ENCODE data around the gene HSDL1.
A peak's percentile ranks its signal among the peaks of the same experiment; 100 is the strongest.
"Not testable (repeated sequence)": the region's sequence is repeated elsewhere in the genome, so short reads cannot be mapped to it uniquely, and the experiment has no call there.

HSDL1 gene

GRCh38 chr16:84138824-84139627 is 6.0 kb downstream of the HSDL1 start:
- no peak for DNase-seq (ENCODE audit: low read depth in 2 of 2)

- no peak for DNase-seq (ENCODE audit: low read depth in 2 of 2)
Observed at GRCh38 chr16:84138500-84138823, 6.5 kb downstream of the HSDL1 start.

DNA sequence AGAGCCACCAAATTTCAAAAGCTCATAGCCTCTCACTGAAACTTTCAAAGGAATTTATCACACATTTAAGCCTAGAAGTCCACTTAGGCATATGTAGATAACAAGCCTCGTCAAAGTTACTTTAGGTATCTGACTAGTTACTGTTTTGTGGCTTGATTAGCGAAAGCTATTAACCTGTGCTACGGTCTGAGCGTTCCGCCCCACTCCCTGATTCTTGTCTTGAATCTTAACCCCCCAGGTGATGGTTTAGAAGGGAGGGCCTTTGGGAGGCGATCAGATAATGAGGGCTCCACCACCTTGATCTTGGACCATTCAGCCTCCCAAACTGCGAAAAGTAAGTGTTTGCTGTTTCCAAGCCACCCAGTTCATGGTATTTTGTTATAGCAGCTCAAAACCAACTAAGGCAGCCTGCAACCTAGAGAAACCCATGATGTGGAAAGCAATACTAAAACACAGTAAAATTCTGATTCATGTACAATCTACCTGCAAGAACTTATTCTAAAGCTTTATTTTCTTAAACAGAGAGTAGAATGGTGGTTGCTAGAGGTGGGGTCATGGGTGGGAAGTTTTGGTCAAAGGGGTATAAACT is 7.1 kb downstream of the HSDL1 start:
- DNase-seq (ENCODE audit: low read depth in 2 of 2): no peak

DNA sequence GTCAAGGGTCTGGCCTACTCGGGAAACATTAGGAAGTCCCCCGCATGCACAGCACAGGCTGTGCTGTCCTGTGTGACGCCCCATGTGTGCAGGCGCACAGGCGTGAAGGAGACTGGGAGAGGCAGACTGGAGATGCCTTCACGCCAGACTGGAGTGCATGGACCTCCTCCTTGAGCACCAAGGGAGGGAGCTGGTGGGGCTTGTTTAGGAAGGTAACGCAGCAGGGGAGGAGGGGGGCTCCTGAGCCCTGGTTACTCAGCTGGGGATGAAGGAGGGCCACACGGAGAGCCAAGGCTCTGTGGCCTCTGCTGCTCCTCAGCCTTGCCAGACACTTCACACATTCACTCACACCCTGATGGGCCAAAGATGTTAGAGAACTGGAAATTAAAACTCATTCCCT is 7.7 kb downstream of the HSDL1 start:
- no peak for DNase-seq (ENCODE audit: low read depth in 2 of 2)

GRCh38 chr16:84136331-84137125 is 8.4 kb downstream of the HSDL1 start:
- no peak for DNase-seq (ENCODE audit: low read depth in 2 of 2)

GRCh38 chr16:84132527-84133285 is 12.3 kb downstream of the HSDL1 start:
- no peak for DNase-seq (ENCODE audit: low read depth in 2 of 2)

DNA sequence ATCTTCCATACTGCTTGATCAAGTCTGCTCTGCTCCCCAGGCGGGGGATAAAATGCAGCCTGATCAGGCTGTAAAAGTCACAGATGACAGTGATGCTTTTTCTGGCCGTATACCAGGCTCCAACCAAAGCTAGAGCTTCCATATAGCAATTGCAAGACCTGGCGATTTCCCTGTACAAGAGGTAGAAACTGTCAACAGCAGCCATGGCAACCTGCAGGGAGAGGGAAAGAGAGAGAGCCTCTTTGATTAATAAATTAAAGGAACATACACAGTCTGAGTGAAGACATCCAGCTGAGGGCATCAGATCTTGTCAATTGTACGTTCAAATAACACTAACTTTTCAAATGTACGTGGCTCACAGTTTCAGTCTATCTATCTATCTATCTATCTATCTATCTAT is 13.9 kb downstream of the HSDL1 start:
- no peak for DNase-seq (ENCODE audit: low read depth in 2 of 2)

GRCh38 chr16:84124257-84125073 is 20.5 kb downstream of the HSDL1 start:
- no peak for DNase-seq (ENCODE audit: low read depth in 2 of 2)

- DNase-seq (ENCODE audit: low read depth in 2 of 2): no peak
Observed at GRCh38 chr16:84121007-84121406, 24.0 kb downstream of the HSDL1 start.

DNA sequence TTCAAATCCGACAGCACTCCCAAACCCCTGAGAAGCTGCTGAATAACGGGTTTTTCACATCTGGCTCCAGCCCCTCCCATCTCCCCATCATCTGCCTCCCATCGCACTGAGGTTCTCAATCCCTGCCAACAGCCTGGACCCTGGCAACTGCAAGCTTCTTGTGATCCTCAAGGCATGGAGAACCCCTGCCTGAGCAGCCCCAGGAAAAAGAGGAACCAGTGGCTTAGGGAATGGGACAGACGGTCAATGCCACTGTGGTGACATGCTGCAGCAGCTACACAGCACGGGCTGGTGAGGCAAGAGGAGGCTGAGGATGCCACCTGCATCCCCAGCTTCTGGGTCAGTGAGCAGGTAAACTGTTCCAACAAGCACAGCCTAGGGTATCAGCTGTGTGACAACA is 25.0 kb downstream of the HSDL1 start:
- DNase-seq (ENCODE audit: low read depth in 2 of 2): no peak

GRCh38 chr16:84119368-84119767 is 25.6 kb downstream of the HSDL1 start:
- DNase-seq (ENCODE audit: low read depth in 2 of 2): no peak

DNA sequence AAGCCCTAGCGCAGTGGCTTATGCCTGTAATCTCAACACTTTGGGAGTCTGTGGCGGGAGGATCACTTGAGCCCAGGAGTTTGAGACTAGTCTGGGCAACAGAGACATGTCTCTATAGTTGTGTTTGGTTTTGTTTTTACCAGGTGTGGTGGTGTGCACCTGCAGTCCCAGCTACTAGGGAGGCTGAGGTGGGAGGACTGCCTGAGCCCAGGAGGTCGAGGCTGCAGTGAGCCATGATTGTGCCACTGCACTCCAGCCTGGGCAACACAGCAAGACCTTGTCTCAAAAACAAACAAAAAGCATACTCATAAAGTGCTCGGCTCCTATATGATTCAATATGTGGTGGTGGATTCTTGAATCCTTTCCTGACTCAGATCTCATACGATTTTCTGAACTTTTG is 26.7 kb downstream of the HSDL1 start:
- not testable (repeated sequence) for DNase-seq (ENCODE audit: low read depth in 2 of 2)

- no peak for DNase-seq (ENCODE audit: low read depth in 2 of 2)
Observed at GRCh38 chr16:84117494-84117843, 27.5 kb downstream of the HSDL1 start.

- peak; percentile 96 for DNase-seq (ENCODE audit: low read depth in 2 of 2)
Observed at GRCh38 chr16:84116720-84117493, 28.1 kb downstream of the HSDL1 start, which contains the start of gene MBTPS1. Gene MBTPS1 (minus strand): TSS chr16:84116942. CDS start chr16:84101783, 15,159 bp downstream.

DNA sequence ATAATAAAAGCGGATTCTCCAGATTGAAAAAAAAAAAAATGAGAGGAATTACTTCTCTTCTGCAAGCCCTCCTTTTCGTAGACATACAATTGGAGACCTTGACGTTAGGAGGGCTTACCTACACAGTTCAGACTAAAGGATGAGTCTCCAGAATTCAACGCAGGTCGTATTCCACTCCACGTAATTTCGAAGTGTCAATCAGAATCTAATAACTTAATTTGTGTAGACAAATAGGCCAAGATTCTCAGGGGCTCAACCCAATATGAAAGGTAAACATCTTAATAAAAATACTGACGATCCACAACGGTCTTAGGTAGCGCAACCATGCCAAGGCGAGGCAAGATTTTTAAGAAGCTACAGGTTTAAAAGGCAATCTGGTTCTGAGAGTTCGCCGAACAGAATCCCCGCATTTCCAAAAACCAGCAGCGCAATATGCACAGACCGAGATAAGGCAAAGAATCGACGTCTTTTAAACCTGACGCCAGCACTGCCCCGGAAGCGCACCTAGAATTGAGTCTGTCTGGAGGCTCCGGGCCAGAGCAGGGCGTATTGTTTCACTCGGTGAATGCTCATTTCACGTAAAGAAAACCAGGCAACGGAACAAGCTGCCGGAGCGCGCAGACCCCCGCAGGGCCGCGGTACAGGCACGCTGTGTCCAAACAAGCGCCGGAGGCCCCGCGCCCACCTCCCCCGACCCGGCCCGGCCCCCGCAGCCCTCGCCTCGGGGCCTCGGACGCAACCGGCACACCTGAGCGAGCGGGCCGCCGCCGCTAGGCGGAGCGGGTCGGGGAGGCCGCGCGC is 28.9 kb downstream of the HSDL1 start:
- peak in 1 of 2 donors; percentile 20 for DNase-seq (ENCODE audit: low read depth in 2 of 2)

DNA sequence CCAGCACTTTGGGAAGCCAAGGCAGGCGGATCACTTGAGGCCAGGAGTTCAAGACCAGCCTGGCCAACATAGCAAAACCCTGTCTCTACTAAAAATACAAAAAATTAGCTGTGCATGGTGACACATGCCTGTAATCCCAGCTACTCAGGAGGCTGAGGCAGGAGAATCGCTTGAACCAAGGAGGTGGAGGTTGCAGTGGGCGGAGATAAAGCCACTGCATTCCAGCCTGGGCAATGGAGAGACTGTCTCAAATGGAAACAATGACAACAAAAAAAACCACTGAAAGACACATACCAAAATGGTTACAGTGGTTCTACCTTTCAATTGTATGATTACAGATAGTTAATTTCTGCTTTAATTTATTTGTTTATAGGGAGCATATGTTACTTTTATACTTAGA is 33.0 kb downstream of the HSDL1 start:
- not testable (repeated sequence) for DNase-seq (ENCODE audit: low read depth in 2 of 2)

DNA sequence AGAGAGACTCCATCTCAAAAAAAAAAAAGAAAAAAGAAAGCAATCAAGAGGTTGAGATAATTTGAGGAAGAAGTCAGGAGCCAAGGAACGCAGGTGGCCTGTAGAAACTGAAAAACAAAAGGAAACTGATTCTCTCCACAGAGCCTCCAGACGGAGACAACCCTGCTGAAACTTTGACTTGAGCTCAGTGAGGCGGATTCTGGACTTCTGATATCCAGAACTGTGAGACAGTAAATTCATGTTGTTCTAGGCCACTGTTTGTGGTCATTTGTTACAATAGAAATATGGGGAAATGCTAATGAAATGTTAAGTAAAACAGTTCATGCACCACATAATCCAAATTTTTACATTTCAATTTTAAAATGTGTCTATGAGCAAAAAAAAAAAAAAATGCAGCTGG is 33.5 kb downstream of the HSDL1 start:
- DNase-seq (ENCODE audit: low read depth in 2 of 2): no peak

DNA sequence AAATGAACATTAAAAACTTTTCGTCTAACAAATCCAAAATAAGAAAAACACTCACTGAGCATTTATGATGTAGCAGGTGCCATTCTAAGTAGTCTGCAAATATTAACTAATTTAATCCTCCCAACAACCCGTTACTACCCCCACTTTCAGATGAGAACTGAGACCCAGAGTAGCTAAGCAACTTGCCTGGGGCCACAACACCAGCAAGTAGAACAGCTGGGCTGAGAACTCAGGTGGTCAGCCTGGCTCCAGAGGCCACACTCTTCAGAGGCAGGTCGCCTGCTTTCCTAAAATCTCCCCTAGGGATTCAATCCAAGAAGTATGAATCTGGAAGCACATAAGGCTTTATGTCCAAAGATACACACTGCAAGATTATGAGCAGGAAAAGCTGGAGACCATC is 34.5 kb downstream of the HSDL1 start:
- DNase-seq (ENCODE audit: low read depth in 2 of 2): no peak

GRCh38 chr16:84109598-84110335 is 35.2 kb downstream of the HSDL1 start:
- DNase-seq (ENCODE audit: low read depth in 2 of 2): no peak
